ENCODE data around the gene ATG7.
A peak's percentile ranks its signal among the peaks of the same experiment; 100 is the strongest.

Gene ATG7

DNA sequence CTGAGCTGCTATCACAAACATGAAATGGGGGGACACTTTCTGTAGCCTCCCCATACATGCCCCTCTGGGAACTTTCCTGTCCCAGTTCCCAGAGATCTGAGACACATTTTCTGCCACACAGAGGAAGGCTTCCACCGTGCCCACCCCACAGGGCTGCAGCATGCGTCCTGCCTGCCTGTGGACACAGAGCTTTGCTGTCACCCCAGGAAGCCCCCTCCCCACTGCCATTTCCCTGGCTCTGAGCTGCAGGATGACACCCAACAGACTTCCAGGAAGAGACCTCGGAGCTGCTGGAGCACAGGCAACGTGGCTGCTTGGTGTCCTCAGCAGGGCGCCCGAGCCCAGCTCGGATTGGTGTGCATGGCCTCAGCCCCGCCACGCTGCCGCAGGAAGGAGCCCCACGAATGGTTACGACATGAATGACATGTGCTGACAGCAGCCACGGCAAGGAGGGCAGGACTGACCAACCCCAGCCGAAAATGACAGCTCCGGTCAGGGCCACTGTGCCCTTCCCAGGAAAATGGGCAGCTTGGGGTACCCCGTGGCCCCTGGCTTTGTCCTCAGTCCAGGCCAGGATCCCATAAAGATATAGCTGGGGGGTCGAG lies 290.2 kb downstream of the ATG7 start:
- H3K9me3 ChIP-seq (ENCODE audit: severe bottlenecking), result no peaks in the 10 kb centered on the region
- TF ChIP-seq, protein P1, sequence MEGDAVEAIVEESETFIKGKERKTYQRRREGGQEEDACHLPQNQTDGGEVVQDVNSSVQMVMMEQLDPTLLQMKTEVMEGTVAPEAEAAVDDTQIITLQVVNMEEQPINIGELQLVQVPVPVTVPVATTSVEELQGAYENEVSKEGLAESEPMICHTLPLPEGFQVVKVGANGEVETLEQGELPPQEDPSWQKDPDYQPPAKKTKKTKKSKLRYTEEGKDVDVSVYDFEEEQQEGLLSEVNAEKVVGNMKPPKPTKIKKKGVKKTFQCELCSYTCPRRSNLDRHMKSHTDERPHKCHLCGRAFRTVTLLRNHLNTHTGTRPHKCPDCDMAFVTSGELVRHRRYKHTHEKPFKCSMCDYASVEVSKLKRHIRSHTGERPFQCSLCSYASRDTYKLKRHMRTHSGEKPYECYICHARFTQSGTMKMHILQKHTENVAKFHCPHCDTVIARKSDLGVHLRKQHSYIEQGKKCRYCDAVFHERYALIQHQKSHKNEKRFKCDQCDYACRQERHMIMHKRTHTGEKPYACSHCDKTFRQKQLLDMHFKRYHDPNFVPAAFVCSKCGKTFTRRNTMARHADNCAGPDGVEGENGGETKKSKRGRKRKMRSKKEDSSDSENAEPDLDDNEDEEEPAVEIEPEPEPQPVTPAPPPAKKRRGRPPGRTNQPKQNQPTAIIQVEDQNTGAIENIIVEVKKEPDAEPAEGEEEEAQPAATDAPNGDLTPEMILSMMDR (IDR thresholded peaks at IDR 0.05; ENCODE audit: low read depth, low read length), result no peak
- H3K27me3 ChIP-seq (ENCODE audit: insufficient read depth, low read depth, severe bottlenecking), result no peaks in the 10 kb centered on the region
- no peak overlapping the region for H3K4me3 ChIP-seq (ENCODE audit: low read depth, low read length)
- peak overlapping the region; percentile 77 for H3K27ac ChIP-seq
- peaks cover 91% of the 10 kb centered on the region for H3K36me3 ChIP-seq
- no peak for DNase-seq

DNA sequence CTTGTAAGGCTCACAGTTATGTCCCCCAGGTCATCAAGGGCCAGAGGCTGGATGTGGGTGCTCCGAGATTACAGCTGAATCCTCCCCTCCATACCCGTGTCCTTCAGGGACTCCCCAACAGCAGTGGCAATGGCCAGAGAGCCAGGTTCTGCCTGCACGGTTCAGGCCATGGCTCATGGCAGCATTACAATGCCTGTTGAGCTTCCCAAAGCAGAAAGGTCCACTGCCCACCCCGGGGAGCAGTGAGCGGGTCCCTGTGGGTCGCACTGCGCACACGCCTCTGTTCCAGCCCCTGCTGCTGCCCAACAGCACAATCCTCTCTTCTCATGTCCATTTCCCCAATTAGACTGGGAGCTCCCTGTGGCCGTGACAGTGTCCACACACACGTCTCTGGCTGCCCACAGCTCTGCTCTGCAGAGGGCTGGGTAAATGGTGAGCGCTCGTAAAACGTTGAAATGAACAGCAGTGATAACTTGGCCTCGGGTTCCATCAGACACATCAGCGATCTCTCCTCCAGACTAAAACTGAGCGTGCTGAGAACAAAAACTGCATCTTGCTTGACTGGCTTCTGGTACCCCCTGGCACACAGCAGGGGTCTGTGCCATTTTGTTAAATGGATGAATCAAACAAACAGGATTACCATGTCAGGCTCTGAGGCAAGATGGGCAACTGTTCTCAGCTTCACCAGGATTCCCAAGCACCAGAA lies 291.1 kb downstream of the ATG7 start:
- no peaks in the 10 kb centered on the region for H3K9me3 ChIP-seq (ENCODE audit: severe bottlenecking)
- DNase-seq, result no peak
- H3K36me3 ChIP-seq, result peaks cover 94% of the 10 kb centered on the region
- TF ChIP-seq, protein P1 (IDR thresholded peaks at IDR 0.05; ENCODE audit: low read depth, low read length), result no peak
- peak overlapping the region; percentile 77 for H3K27ac ChIP-seq
- H3K27me3 ChIP-seq (ENCODE audit: insufficient read depth, low read depth, severe bottlenecking), result no peaks in the 10 kb centered on the region
- no peak overlapping the region for H3K4me3 ChIP-seq (ENCODE audit: low read depth, low read length)

DNA sequence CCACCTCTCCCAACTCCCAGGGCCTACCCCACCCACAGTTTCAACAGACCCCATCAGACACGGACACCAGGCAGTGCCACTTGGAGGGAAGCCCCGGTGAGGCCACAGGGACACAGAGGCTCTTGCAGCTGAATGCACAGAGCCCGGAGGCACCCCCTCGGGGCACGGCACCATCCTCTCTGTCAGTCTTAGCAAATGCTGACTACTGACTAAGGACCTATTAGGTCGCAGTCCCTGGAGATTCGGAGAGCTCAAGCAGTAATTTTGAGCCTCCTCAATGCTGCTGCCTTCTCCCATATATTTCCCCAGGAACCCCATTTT lies 291.6 kb downstream of the ATG7 start:
- Histone ChIP-seq H3K4me3 (ENCODE audit: low read depth, low read length) (no peak overlapping the region), H3K27ac (no peak overlapping the region), H3K27me3 (ENCODE audit: insufficient read depth, low read depth, severe bottlenecking) (no peaks in the 10 kb centered on the region), H3K36me3 (peaks cover 92% of the 10 kb centered on the region), H3K9me3 (ENCODE audit: severe bottlenecking) (no peaks in the 10 kb centered on the region)
- TF ChIP-seq, protein P1 (IDR thresholded peaks at IDR 0.05; ENCODE audit: low read depth, low read length), result no peak
- DNase-seq, result no peak

DNA sequence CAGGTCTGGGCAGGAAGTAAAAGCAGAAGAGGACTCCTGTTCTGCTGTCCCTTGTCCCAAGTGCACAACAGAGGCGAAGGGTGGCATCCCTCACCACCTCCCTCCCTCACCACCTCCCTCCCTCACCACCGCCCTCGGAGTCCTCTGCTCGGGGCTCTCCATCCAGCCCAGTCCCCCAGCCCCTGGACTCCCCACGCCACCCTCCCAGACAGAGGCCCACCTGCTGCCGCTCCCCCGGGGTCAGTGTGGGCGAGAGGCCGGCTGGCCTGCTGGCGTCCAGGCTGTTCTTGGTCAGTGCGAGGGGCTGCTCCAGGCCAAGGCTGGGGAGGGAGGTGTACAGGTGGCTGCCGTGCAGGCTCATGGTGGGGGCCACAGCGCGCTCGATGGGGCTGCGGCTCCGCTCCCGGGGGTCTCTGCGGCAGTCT lies 292.4 kb downstream of the ATG7 start:
- Histone ChIP-seq H3K9me3 (ENCODE audit: severe bottlenecking) (no peaks in the 10 kb centered on the region), H3K36me3 (peaks cover 84% of the 10 kb centered on the region), H3K4me3 (ENCODE audit: low read depth, low read length) (no peak overlapping the region), H3K27ac (no peak overlapping the region), H3K27me3 (ENCODE audit: insufficient read depth, low read depth, severe bottlenecking) (no peaks in the 10 kb centered on the region)
- DNase-seq, result no peak
- TF ChIP-seq, protein P1 (IDR thresholded peaks at IDR 0.05; ENCODE audit: low read depth, low read length), result no peak

DNA sequence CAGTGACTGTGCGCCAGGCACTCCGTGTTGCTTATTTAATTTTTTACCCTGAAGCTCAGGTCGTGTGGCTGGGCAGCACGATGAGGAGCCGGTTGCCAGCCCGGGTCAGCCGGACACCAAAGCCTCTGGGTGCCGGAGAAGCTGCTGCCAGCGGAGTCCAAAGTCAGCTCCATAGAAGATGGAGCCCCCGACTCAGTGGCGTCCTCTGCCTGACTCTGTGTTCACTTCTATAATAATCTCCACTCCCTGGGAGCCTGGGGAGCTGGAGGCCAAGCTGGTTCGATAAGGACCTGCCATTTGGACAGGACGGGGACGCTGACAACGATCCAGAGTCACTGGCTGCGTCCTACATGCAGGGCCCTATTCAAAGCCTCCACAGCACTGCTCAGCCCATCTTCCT lies 292.9 kb downstream of the ATG7 start:
- TF ChIP-seq, protein P1 (IDR thresholded peaks at IDR 0.05; ENCODE audit: low read depth, low read length), result no peak
- no peak overlapping the region for H3K27ac ChIP-seq
- no peak overlapping the region for H3K4me3 ChIP-seq (ENCODE audit: low read depth, low read length)
- H3K27me3 ChIP-seq (ENCODE audit: insufficient read depth, low read depth, severe bottlenecking), result no peaks in the 10 kb centered on the region
- DNase-seq, result no peak
- peaks cover 79% of the 10 kb centered on the region for H3K36me3 ChIP-seq
- no peaks in the 10 kb centered on the region for H3K9me3 ChIP-seq (ENCODE audit: severe bottlenecking)

DNA sequence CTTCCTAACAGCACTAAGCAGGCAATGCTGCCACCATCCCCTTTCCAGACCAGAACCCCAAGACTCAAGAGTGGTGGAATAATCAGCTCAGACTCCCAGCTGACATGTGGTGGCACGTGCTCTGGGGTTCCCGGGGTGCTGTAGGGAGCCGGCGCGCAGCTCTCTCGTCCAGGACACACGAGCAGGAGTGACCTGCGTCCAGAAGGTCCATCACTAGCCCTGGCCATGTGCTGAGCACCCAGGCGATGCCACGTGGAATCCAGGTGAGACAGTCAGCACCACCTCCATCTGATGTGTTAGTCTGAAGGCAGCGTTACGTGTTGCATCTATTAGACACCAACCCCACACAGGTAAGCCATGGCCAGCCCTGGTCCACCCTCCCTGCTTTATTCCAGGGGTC lies 293.3 kb downstream of the ATG7 start:
- peaks cover 75% of the 10 kb centered on the region for H3K36me3 ChIP-seq

More for the DNA sequence above, 293.3 kb downstream of the ATG7 start:
- no peaks in the 10 kb centered on the region for H3K9me3 ChIP-seq (ENCODE audit: severe bottlenecking)
- H3K27ac ChIP-seq, result no peak overlapping the region
- no peaks in the 10 kb centered on the region for H3K27me3 ChIP-seq (ENCODE audit: insufficient read depth, low read depth, severe bottlenecking)
- TF ChIP-seq, protein P1 (IDR thresholded peaks at IDR 0.05; ENCODE audit: low read depth, low read length), result no peak
- no peak for DNase-seq
- no peak overlapping the region for H3K4me3 ChIP-seq (ENCODE audit: low read depth, low read length)
